G401.6 (cell line): ENCODE measurements around the gene PCMTD2.

Source experiments
- FAIRE-seq: peaks from 2 replicates; lab custom pipeline; 2012; peaks lifted over from hg19 to GRCh38; lab: Jason Lieb, UNC

PCMTD2 gene

GRCh38 chr20:64239449-64240242 lies 15.9 kb upstream of the PCMTD2 start:
- FAIRE-seq = no peak

- no peak for FAIRE-seq
Observed at GRCh38 chr20:64240243-64241015, 15.1 kb upstream of the PCMTD2 start.

GRCh38 chr20:64241061-64241460 lies 14.5 kb upstream of the PCMTD2 start:
- FAIRE-seq = no peak

GRCh38 chr20:64242003-64242796 lies 13.3 kb upstream of the PCMTD2 start:
- no peak for FAIRE-seq

GRCh38 chr20:64242797-64243475 lies 12.6 kb upstream of the PCMTD2 start:
- no peak for FAIRE-seq

- FAIRE-seq = no peak
Observed at GRCh38 chr20:64244281-64244805, 11.2 kb upstream of the PCMTD2 start.

- no peak for FAIRE-seq
Observed at GRCh38 chr20:64244870-64245603, 10.5 kb upstream of the PCMTD2 start.

GRCh38 chr20:64245746-64246595 lies 9.6 kb upstream of the PCMTD2 start:
- no peak for FAIRE-seq

GRCh38 chr20:64246616-64247306 lies 8.8 kb upstream of the PCMTD2 start:
- FAIRE-seq = no peak

GRCh38 chr20:64247307-64247618 lies 8.3 kb upstream of the PCMTD2 start:
- no peak for FAIRE-seq

- no peak for FAIRE-seq
Observed at GRCh38 chr20:64247970-64248841, 7.3 kb upstream of the PCMTD2 start.

GRCh38 chr20:64250027-64250426 lies 5.5 kb upstream of the PCMTD2 start:
- FAIRE-seq = no peak

- FAIRE-seq = no peak
Observed at GRCh38 chr20:64253000-64253383, 2.6 kb upstream of the PCMTD2 start.

GRCh38 chr20:64253443-64253842 lies 2.1 kb upstream of the PCMTD2 start:
- FAIRE-seq = no peak

- no peak for FAIRE-seq
Observed at GRCh38 chr20:64254156-64254555, 1.4 kb upstream of the PCMTD2 start.

- FAIRE-seq = no peak
Observed at GRCh38 chr20:64254571-64255360, 782 bp upstream of the PCMTD2 start.

GRCh38 chr20:64256282-64256935 lies 861 bp downstream of the PCMTD2 start:
- no peak for FAIRE-seq
